ENCODE results near the gene ID3. TPM values are rescaled to one million over a fixed set of nuclear protein-coding genes. Genes with fewer than 3 reads are reported as not detected.
"Not testable (repeated sequence)": the region's sequence is repeated elsewhere in the genome, so short reads cannot be mapped to it uniquely, and the experiment has no call there.

The ID3 gene
- total RNA-seq, 1 donor from 2014 or later = 570 TPM

DNA sequence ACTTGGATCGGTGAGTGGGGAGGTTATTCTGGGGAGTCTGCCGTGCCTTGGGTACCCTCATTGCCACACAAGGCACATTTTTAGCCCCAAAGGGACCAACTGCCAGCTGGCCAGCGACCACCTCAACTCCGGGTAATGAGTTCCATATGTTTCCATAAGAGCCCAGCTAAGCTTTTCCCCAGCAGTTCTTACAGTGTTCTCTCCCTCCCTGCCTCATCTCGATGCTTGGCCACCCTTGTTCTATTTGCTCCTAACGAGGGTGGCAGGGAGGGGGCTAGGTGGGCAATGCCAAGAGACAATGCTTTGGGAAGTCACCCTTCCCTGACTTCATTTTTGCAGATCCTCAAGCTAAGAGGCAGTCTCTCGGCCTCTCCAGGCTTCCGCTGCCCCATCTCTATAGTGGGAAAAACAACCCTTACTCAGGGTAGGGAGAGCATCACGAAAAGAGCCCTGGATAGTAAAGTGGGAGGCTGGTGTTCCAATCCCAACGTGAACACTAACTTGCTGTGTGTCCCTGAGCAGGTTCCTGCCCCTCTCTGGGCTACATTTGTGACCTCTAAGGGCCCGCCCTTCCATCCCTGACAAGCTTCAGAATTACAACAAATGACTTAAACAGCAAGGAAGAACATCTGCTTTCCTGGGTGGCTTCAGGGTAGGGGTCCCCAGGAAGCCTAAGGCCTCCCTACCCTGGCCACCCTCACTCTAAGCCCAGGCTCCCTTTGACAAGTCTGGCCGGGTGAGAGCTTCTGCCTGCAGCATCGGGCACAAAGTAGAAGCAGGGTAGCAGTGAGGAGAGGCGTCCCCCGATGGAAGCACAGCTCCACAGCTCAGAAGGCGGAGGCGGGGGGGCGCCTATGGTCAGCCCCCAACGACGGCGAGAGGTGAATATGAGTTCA, 5.8 kb downstream of the ID3 start:
- peak in 1 of 2 donors; percentile 40 for DNase-seq (ENCODE audit: low read depth in 2 of 2)

DNA sequence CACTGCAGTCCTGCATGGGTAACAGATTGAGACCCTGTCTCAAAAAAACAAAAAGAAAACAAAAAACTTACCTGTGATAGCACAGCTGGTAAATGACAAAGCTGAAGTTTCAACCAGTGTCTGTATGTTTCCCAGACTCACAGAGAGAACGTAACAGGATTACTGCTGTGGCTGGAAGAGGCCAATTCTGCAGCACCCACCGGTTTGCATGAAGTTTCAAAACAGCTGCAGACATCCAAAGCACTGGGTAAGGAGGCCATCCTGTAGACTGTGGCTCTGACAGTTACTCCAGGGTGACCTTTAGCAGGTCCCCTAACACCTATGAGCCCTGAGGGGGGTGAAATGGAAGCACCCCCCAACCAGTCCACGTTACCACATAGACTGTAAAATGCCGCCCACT, 7.5 kb downstream of the ID3 start:
- no peak for DNase-seq (ENCODE audit: low read depth in 2 of 2)

DNA sequence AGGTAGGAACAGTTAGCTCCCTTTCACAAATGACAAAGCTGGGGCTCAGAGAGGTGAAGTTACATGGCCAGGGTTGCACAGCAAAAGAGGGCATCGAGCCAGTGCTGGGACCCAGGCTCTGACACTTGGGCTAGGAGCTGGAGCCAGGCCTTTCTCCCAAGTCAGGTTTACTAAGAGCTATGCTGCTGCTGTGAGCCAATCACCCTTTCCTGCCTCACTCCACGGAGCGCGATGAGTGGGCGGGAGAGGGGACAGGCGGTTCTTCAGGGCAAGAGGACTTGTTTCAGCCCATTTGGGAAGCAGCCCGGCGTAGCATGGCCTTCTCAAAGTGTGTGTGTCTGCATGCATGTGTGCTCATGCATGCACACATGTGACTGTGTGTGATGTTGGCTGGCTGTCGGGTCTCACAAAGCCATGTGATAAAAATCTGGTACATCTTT, 10.6 kb downstream of the ID3 start:
- DNase-seq (ENCODE audit: low read depth in 2 of 2) = no peak

DNA sequence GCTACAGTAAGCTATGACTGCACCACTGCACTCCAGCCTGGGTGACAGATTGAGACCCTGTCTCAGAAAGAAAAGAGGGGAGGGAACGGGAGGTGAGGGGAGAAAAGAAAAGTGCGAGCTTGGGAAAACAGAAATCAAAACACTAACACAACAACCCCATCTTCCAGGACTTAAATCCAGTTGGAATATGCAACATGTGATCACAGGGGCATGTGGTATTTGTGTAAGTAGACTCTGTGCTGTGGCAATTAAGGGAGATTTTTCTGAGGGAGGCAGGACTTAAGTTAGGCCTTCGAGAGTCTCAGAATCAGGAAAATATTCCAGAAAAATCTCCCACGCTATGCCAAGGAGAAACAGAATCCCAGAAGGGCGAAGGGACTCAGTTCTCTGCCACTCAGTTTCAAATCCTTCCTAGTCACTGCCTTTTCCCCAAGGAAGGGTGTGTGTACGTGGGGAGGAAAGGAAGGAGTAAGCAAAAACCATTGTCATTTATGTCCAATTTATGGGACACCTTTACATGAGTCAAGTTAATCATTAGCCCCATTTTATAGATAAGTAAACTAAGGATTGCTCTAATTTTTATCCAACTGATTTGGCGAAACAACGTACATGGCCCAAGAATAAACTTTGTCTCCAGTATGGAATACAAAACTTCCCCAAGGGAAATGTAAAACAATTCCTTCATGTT, 12.3 kb downstream of the ID3 start:
- no peak for DNase-seq (ENCODE audit: low read depth in 2 of 2)

DNA sequence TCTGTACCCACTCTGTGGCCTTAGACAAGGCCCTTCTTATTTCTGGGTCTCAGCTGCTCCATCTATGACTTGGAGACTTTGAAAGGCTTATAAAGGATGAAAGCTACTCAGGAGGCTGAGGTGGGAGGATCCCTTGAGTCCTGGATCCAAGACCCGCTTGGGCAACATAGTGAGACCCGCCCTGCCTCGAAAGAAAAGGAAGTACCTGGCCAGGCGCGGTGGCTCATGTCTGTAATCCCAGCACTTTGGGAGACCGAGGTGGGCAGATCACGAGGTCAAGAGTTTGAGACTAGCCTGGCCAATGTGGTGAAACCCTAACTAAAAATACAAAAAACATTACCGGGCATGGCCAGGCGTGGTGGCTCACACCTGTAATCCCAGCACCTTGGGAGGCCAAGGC, 13.4 kb downstream of the ID3 start:
- no peak for DNase-seq (ENCODE audit: low read depth in 2 of 2)

DNA sequence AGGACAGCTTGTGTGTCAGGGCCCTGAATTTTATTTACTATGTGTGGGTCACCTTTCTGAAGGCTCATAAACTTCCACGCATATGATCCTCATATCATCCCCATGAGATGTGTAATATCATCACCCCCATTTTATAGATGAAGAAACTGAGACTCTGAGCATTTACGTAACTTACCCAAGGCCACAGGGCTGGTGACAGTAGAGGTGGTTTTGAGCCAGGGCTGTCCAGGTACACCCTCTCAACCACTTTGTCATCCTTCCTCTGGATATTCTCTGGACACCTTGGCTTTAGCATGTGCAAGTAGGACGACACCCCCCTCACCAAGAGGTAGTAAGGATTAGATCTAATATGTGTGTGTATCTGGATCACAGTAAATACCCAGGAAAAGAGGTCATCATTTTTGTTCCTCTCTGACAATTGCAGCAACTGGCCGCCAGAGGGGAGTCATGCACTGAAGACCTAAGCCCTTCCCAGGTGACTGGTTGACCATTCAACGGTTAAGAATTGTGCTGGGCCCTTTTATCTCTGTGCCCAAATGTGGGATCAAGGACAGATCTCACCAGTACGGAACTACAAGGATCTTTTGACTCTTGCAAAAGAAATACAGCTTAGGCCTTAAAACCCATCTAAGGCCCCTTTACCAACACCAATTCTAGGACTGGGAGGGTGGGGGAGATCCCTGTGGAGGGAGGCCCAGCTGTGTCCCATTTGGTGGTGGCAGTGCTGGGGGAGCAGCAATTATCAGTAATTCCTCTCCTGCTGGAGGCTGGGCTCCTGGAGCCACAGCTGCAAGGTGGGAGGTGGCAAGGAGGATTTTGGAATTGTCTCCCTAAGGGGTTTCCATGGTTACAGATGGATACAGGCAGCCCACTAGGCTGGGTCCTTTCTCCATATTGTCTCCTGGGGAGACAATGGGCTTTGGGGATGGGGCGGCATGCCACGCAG, 14.6 kb downstream of the ID3 start:
- DNase-seq (ENCODE audit: low read depth in 2 of 2) = peak; percentile 70 to 83

DNA sequence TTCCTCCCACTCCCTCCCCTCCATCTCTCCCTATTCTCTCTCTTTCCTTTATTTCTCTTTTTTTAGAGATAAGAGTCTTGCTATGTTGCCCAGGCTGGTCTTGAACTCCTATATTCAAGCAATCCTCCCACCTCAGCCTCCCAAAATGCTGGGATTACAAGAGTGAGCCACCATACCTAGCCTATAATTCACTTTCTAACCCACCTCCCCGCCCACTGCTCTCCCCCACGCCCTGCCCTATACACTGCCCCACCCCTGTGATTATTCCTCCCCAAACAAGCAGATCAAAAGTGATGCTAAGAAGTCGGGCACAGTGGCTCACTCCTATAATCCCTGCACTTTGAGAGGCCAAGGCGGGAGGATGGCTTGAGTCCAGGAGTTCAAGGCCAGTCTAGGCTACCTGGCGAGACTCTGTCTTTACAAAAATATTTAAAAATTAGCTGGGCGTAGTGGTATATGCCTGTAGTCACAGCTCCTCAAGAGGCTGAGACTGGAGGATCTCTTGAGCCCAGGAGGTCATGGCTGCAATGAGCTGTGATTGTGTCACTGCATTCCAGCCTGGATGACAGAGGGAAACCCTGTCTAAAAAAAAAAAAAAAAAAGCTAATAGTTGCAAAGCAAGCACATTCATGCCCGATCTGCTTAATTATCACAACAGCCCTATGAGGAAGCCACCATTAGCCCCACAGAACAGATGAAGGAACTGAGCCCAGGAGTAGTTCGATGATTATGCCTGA, 15.4 kb downstream of the ID3 start:
- DNase-seq (ENCODE audit: low read depth in 2 of 2) = no peak

DNA sequence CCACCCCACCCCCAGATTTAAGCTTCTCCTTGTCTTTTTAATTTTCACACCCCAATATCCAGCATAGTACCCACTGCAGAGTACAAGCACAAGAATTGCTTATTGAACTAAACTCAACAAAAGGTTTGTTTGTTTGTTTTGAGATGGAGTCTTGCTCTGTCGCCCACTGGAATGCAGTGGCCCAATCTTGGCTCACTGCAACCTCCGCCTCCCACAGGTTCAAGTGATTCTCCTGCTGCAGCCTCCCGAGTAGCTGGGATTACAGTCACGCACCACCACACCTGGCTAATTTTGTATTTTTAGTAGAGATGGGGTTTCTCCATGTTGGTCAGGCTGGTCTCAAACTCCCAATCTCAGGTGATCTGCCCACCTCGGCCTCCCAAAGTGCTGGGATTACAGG, 16.4 kb downstream of the ID3 start:
- not testable (repeated sequence) for DNase-seq (ENCODE audit: low read depth in 2 of 2)

DNA sequence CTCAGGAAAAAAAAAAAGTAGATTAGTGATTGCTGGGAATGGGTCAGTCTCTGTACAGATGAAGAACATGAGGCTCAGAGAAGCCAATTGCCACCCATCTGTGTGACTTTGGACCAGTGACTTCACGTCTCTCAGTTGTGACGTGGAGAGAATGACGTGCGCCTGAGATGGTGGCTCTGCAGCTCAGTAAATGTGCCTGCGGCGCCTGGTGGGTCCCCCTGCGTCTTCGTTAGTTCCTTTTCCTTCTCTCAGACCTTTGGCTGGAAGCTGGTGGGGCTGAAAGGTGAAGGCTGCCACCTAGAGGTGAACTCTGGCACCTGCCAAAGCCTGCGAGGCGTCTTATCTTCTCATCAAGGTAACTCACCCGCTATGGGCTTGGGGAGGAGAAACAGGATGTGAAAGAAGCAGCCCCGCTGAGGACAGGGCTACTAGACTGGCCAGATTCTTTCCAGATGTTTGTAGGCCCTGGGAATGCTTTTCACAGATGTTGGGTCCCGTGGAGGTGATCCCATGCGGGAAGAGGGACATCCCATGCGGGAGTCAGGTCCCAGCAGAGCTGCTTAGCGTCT, 19.5 kb downstream of the ID3 start:
- peak in 1 of 2 donors; percentile 86 for DNase-seq (ENCODE audit: low read depth in 2 of 2)

DNA sequence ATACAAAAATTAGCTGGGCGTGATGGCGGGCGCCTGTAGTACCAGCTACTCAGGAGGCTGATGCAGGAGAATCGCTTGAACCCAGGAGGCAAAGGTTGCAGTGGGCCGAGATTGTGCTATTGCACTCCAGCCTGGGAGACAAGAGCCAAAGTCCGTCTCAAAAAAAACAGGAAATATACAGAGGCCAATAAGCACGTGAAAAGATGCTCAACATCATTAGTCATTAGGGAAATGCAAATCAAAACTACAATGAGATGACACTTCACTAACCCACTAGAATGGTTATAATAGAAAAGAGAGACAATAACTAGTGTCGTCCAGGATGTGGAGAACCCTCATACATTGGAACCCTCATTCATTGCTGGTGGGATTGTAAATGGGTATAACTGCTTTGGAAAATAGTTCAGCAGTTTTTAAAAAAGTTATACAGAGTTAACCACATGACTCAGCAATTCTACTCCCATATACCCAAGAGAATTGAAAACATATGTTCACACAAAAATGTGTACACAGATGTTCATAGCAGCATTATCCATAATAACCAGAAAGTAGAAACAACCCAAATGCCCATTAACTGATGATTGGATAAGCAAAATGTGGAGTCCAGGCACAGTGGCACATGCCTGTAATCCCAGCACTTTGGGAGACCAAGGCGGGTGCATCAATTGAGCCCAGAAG, 21.9 kb downstream of the ID3 start:
- DNase-seq (ENCODE audit: low read depth in 2 of 2) = no peak

DNA sequence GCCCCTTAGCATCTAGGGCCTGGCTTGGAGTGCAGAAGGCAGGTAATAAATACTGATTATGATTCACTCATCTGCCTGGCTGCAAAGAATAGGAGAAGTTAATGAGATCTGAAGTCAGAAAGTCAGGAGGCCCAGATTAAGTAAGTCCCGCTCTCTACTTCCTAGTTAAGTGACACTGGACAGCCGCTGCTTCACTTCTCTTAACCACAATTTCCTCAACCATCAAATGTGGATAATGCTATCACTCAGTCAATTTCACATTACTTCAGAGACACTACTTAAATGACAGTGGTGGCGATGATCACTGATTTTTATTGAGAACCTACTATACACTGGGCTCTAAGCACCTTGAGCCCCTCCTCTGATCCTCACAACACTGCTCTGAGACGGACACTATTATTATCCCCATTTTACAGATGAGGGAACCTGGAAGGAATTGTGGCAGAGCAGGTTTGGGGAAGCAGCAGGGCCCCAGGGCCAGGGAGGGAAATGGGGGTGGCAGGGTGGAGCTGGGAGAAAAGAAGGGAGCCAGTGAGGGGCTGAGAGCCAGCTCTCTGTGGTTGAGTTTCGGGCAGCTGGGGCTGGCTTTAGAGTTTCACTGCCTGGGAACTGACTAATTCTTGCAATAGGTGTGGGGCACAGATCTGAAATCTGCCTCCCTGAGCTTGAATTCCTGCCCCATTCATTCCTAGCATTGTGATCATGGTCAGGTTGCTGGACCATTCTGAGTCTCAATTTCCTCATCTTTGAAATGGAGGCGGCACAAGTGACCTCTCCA, 25.9 kb downstream of the ID3 start:
- no peak for DNase-seq (ENCODE audit: low read depth in 2 of 2)

DNA sequence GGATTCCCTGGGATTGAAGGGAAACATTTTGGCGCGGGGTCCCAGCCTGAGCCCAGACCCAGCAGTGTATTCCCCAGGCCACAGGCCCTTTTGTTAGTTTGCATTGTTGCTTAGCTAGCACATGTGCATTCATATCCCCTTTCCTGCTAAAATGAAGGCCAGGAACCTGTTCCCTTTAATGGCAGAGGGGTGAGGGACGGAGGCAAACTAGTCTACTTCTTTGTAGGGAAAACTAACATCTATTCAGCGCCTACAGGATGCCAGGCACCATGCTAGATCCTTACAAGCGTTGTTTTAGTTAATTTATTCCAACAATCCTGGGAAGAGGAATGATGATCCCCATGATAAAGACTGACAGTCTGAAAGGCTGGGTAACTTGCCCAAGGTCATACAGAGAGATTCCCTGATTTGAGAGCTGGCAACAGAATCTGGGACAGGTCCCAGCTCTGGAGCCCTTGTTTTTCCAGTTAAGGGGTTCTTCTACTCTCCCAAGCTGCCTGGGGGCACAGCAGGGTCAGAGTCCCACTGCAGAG, 27.7 kb downstream of the ID3 start:
- DNase-seq (ENCODE audit: low read depth in 2 of 2) = no peak

DNA sequence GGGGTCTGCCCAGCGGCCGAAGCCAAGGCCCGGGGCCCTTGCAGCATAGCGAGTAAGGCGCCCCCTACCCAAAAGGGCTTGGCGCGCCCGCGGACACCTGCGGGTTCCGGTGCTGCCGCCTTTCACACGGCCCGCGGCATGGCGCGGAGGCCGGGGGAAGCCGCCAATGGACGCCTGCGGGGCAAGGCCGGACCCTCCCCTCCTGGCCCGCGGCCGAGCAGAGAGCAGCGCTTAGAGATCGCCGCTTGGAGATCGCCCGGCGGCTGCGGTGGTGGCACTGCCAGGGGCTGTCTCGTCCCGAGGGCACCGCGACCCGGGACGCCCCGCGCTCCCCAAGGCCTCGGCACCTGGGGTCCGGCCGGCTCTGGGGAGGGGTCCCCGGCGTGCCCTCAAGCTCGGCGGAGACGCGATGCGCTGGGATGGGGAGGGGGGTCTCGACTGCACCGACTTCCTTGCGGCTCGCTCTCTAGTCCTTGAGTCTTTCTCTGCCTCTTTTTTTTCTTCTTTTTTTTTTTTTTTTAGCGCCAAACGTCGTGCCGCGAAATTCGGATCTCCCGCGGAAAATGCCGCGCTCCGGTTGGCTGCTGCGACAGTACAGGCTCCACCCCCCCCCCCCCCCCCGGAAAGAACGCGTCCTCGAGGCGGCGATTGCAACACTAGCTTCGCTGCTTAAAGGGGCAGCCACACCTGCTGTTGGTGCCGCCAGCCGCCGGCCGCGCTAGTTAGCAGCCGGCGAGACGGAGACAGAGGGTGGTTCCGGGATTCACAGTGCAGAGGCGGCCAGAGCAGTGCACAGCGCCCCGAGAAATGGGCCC, 28.3 kb downstream of the ID3 start, which contains the start of gene E2F2:
TSS of gene E2F2 (minus strand) at position 487 of the 815 bp plus-strand sequence. CDS start at position 47, 440 bp downstream.
- DNase-seq (ENCODE audit: low read depth in 2 of 2) = peak; percentile 43 to 83

DNA sequence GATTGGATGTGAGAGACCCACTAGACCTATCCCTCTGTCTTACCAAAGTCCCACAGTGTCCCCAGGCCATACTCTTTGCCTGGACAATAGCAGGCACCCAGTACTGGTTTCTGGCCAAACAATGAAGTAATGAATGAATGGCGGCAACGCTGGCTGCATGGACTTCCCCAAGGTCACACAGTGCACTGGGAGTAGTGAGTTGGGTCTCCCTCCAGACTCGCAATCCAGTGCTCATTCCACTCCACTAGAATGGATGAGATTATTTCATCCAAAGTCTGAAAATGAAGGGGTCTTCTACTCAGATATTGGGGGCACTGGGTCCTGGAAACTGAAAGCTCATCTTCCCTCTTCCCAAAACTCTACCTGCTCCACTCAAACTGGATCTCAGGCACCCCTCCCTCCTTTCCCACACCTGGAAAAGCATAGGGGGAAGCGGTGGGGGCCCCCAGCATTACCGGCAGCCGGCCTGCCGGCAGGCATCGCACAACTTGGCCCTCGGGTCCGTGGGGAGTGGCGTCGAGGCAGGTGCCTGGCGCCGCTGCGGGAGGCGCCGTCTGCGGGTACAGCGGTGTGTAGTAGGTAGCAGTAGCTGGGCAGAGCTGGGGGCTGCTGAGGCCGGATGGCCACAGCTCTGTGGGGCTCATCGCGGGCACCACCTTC, 29.1 kb downstream of the ID3 start:
- no peak for DNase-seq (ENCODE audit: low read depth in 2 of 2)

DNA sequence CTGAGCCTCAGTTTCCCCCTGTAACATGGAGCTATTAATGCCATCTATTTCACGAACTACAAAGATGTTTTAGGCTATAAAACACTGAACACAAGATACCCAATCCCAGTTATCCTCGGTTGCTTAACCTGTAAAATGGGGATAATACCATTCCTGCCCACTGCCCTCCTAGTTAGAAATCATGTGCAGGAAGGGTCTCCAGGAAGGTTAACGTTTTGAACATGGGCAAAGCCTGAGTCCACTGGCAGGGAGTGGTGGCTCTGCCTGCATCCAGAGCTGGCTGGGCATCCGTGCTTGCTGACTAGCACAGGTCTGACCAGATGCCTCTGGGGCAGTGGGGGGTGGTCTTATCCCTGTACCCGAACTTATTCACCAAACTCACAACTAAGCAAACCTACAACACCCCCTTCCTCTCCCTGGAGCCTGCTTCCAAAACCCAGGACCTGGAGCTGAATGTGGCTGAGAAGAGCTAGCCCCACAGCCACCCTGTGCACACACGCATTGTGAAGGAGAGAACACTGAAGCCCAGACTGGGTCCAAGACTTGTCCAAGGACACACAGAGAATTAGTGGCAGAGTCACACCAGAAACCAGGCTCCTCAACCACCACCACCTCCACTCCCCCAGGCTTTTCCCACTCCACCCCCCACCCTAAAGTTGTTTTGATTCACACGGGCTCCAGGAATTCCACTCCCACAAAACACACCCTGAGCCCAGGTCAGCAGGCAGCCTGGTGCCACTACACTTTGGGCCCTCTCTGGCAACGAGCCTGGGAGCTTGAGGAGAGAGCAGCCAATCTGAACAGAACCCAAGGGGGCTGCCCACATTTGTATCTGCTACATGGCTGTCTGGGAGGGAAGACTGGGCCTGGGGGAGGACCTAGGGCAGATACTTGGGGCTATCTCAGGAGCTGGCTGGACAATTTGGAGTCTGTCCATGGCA, 29.9 kb downstream of the ID3 start:
- DNase-seq (ENCODE audit: low read depth in 2 of 2) = no peak

DNA sequence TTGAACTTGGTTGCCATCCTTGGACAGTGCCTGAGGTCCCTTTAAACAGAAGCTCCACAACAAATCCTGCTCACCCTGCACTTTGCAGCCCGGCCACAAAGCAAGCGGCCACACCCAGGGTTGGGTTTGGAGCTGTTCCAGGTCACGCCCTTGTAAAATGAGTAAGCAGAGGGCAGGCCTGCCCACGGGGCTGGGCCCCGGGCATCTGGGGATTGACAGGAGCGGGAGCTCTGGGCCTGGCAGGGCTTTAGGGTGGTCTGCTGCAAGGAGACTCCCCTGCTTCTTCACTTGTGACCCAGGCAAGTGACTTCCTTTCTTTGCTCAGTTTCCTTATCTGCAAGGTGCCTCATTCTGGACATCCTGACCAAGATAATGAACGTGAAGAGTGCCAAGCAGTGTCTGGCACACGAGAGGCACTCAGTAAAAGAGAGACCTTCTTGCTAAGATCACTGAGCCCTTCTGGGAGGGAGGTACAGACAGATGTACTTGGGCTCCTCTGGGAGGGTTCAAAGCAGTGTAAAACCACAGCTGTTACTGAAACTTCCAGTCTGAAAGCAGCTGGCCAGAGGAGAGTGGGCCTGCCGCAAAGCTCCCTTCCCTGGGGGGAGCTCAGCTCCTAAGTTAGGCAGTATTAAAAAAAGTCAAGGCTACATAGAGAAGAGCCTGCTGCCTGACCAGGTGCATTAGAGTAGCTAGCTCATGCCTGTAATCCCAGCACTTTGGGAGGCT, 30.9 kb downstream of the ID3 start:
- DNase-seq (ENCODE audit: low read depth in 2 of 2) = peak; percentile 22 to 63
